Thoracic aorta (tissue), 2 donors: ENCODE data around the gene SERPINH1. TPM values are rescaled to one million over a fixed set of nuclear protein-coding genes. Genes with fewer than 3 reads are reported as not detected.
A peak's percentile ranks its signal among the peaks of the same experiment; 100 is the strongest.
"Not testable (repeated sequence)": the region's sequence is repeated elsewhere in the genome, so short reads cannot be mapped to it uniquely, and the experiment has no call there.

Experiments used
- ATAC-seq: fragments of 150-250 bp; one replicate; pipeline ENCODE4 v1.8.0; 2017; ENCODE audit warnings: low read depth; ENCODE audit not compliant: insufficient number of reproducible peaks, low FRiP score
- DNase-seq: peaks from one replicate; pipeline ENCODE4 v3.0.0-alpha.2; 2020; ENCODE audit warnings: low spot score
- H3K27ac ChIP-seq, 2 donors: fragments of 200-600 bp; sonication (generic); 1 replicate in 1 of 2; 2 replicates in 1 of 2; pipeline ENCODE4 v1.5.1; 2016; ENCODE audit warnings: mild to moderate bottlenecking in 2 of 2, moderate library complexity in 2 of 2
- H3K27me3 ChIP-seq: fragments of 200-600 bp; sonication (generic); replicated peaks from 2 replicates; pipeline ENCODE4 v1.6.0; 2016; ENCODE audit warnings: mild to moderate bottlenecking; ENCODE audit not compliant: insufficient read depth
- H3K36me3 ChIP-seq: fragments of 200-600 bp; sonication (generic); one replicate; pipeline ENCODE4 v1.5.1; 2016
- H3K4me1 ChIP-seq, 2 donors: fragments of 200-600 bp; sonication (generic); 1 replicate in 1 of 2; 2 replicates in 1 of 2; pipeline versions ENCODE4 v1.5.1 to v1.6.0; 2016; ENCODE audit warnings: low read depth in 2 of 2, mild to moderate bottlenecking in 1 of 2; ENCODE audit not compliant: control insufficient read depth in 1 of 2
- H3K4me3 ChIP-seq: fragments of 200-600 bp; sonication (generic); 2 replicates; pipeline ENCODE4 v1.5.1; 2016; ENCODE audit warnings: mild to moderate bottlenecking
- H3K9me3 ChIP-seq: fragments of 200-600 bp; sonication (generic); 2 replicates; pipeline ENCODE4 v1.5.1; 2016
- total RNA-seq, 2 donors: library from RNA; depleted of rRNA; stranded (reverse); fragments of >200 nt; gene quantifications; one replicate each; pipeline versions ENCODE4 v1.1.0 to v1.2.3, GENCODE V29; 2016
- TF ChIP-seq, protein P1 (sequence below): fragments of 200-600 bp; sonication (generic); IDR thresholded peaks from one replicate; pipeline ENCODE4 v1.5.1; 2019; ENCODE audit warnings: antibody characterized with exemption

The SERPINH1 gene
- total RNA-seq, 2 donors from 2014 or later: 367 to 480 TPM

DNA sequence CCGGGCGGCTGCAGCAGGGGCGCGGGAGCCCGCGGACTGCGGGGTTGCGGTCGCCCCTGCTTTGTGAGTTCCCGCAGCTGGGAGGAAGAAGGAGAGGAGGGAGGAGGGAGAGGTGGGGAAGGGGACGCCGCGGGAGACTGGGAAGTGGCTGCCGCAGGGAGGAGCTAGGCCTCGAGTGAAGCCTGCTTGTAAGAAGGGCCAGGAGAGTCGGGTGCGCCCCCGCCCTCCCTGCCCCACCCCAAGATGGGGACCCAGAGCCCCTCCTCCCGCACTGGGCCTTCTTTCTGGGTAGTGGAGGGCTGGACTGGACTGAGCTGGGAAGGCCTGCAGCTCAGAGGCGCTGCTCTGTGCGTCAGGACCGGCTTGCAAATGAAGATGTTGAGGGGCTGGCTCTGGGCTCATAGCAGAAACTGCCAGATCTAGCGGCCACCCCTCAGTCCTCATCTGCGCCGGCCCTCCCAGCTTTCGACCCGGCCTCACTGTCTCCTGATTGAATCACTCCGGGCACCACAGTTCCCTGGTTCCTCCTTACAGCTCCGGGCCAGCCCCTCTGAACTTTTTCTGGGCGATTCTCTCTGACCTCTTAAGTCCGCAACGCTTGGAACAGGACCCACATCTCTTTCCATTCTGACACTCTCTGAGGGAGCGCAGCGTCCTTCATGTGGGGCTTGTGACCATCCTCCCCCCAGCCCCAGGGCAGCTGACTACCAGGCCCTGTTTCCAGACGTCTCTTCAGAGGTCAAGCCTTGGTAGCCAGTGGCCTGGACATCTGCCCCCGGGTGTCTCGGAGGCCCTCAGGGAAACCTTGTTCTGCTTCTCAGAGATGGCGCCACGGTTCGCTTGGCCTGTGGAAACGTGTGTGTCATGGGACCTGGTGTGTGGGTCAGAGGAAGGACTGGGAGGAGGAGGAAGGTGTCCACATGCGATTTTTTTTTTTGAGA lies 21.9 kb downstream of the SERPINH1 start:
- DNase-seq: no peak
- TF ChIP-seq, protein P1, sequence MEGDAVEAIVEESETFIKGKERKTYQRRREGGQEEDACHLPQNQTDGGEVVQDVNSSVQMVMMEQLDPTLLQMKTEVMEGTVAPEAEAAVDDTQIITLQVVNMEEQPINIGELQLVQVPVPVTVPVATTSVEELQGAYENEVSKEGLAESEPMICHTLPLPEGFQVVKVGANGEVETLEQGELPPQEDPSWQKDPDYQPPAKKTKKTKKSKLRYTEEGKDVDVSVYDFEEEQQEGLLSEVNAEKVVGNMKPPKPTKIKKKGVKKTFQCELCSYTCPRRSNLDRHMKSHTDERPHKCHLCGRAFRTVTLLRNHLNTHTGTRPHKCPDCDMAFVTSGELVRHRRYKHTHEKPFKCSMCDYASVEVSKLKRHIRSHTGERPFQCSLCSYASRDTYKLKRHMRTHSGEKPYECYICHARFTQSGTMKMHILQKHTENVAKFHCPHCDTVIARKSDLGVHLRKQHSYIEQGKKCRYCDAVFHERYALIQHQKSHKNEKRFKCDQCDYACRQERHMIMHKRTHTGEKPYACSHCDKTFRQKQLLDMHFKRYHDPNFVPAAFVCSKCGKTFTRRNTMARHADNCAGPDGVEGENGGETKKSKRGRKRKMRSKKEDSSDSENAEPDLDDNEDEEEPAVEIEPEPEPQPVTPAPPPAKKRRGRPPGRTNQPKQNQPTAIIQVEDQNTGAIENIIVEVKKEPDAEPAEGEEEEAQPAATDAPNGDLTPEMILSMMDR: no peak

DNA sequence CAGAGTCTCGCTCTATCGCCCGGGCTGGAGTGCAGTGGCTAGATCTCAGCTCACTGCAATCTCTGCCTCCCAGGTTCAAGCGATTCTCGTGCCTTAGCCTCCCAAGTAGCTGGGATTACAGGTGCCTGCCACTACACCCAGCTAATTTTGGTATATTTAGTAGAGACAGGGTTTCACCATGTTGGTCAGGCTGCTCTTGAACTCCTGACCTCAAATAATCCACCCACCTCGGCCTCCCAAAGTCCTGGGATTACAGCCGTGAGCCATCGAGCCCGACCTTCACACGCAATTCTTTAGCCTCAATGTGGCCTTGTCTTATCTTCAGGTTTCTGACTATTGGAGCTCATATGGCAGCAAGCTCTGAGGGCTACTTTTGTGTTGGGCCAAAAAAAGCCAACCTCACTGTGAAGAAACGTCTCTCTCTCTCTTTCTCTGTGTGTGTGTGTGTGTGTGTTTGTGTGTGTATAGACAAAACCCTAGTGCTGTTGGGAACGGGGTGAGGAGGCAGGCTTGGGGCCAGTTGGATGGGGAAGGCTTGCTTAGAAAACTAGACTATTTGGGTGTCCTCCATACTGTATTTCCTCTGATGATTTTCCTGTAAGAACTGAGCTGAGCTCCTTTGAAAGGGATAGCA lies 22.7 kb downstream of the SERPINH1 start:
- peak overlapping the region; percentile 97 for H3K4me3 ChIP-seq
- H3K9me3 ChIP-seq, H3K27me3 ChIP-seq, DNase-seq, H3K36me3 ChIP-seq, ATAC-seq: not testable (repeated sequence)
- H3K4me1 ChIP-seq: peaks cover 4 to 13% of the 10 kb centered on the region in 2 donors
- peak overlapping the region; percentile 18 to 98 for H3K27ac ChIP-seq

More for the DNA sequence above, 21.9 kb downstream of the SERPINH1 start:
- H3K27me3 ChIP-seq: no peaks in the 10 kb centered on the region
- H3K4me1 ChIP-seq: peaks cover 4 to 13% of the 10 kb centered on the region in 2 donors
- peak; percentile 19 for ATAC-seq
- peak overlapping the region; percentile 97 for H3K4me3 ChIP-seq
- no peaks in the 10 kb centered on the region for H3K36me3 ChIP-seq
- H3K27ac ChIP-seq: peak overlapping the region; percentile 98 to 99
- no peaks in the 10 kb centered on the region for H3K9me3 ChIP-seq

DNA sequence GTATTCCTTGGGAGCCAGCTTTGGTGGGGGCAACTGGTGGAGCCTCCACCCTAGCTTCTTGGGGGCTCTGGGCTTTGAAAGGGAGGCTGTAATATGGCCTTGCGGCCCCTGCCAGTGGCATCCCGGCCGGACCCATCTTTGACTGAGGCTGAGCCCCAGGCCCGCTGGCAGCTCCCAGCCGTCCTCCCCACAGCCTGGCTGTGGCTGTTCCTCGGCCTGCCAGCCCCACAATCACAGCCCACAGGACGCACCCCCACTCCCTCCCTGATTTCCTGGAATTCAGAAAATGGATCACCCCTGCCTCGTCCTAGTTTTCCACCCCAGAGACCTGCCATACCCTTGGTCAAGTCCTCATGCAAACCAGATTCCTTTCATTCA lies 23.2 kb downstream of the SERPINH1 start:
- ATAC-seq (no peak), DNase-seq (no peak)
- H3K4me1 ChIP-seq: peaks cover 4 to 13% of the 10 kb centered on the region in 2 donors
- H3K27me3 ChIP-seq: no peaks in the 10 kb centered on the region
- peak overlapping the region; percentile 18 to 98 for H3K27ac ChIP-seq
- H3K4me3 ChIP-seq: no peak overlapping the region
- no peaks in the 10 kb centered on the region for H3K36me3 ChIP-seq
- no peaks in the 10 kb centered on the region for H3K9me3 ChIP-seq
- TF ChIP-seq, protein P1: no peak

DNA sequence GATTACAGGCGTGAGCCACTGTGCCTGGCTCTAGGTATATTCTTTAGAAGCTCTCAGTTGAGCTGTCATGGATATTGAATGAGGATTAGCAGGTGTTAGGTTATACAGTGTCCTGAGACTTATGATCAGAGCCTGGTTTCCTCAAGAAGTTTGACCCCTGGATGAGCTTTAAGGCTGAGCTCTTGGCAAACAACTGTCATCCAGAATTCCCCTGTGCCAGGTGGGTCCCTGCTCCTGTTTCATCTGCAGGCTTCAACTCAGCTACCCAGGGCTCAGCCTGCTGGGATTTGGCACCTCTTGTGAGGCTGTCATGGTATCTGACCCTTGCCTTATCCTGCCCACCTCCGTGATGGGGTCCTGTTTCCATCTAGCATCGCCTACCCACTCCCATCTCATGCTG lies 24.3 kb downstream of the SERPINH1 start:
- no peak overlapping the region for H3K27ac ChIP-seq
- H3K4me3 ChIP-seq: no peak overlapping the region
- peaks cover 4 to 13% of the 10 kb centered on the region in 2 donors for H3K4me1 ChIP-seq
- H3K27me3 ChIP-seq: no peaks in the 10 kb centered on the region
- TF ChIP-seq, protein P1: no peak
- DNase-seq (no peak), ATAC-seq (no peak)
- no peaks in the 10 kb centered on the region for H3K36me3 ChIP-seq
- H3K9me3 ChIP-seq: no peaks in the 10 kb centered on the region

DNA sequence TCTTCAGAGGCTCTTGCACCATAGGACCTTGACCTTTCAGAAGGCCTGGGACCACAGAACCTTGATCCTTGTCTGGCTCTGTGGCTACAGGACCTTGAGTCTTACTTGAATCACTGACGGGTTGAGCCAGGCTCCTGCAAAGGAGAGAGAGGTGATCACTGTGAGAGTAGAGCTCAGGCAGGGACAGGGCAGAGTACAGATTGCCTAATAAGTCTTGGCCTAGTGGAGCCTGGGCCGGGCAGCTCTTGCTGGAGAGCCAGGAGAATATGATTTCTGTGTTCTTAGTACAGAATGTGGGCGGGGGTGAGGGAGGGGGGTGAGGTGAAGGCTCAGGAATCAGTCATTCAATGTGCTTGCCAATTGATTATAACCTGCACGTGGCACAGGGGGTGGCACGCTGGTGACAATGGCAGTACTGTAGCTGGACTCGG lies 26.0 kb downstream of the SERPINH1 start:
- H3K9me3 ChIP-seq: no peaks in the 10 kb centered on the region
- H3K4me3 ChIP-seq: no peak overlapping the region
- H3K4me1 ChIP-seq: peaks cover 4 to 6% of the 10 kb centered on the region in 2 donors
- DNase-seq: no peak
- H3K27ac ChIP-seq: no peak overlapping the region
- no peaks in the 10 kb centered on the region for H3K36me3 ChIP-seq
- TF ChIP-seq, protein P1: no peak
- no peak for ATAC-seq
- H3K27me3 ChIP-seq: no peaks in the 10 kb centered on the region
